ENCODE measurements around the gene ZP4. TPM values are rescaled to one million over a fixed set of nuclear protein-coding genes. Genes with fewer than 3 reads are reported as not detected.

The ZP4 gene
- total and polyA plus RNA-seq, 9 of the 15 experiments (the other 6 are each of a cell fraction or from before 2014, with no cell fraction given), result not detected

DNA sequence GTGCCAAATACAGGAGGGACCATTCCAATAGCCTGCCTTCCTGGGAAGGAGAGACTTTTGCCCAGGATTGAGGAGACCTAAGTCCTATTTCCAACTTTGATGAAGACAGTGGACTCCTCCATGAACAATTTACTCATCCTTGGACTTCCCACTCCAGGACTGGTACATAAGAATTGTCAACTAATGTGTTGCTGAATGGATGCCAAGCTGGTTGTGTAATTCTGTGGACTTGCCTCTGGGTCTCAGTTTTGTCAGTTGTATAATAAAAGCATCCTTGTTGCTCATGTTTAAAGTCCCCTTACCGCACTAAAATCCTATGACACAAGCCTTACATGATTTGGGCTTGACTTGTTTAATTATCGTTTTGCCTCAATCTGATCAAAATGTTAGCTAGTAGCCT lies 13.2 kb upstream of the ZP4 start:
- BruUV-seq (replicated peaks), result no TSS peak
- H3K27me3 ChIP-seq (ENCODE audit: control insufficient read depth in 2 of 2, insufficient read depth in 2 of 2, low read length in 2 of 2), result no peaks in the 10 kb centered on the region
- H3K79me2 ChIP-seq (ENCODE audit: control insufficient read depth, insufficient read depth, low read length), result no peaks in the 10 kb centered on the region
- peaks cover 4% of the 10 kb centered on the region; the same call in 1 of the 2 replicates for H3K9me3 ChIP-seq (replicated peaks; ENCODE audit: control insufficient read depth, insufficient read depth, low read depth, low read length)
- no peaks in the 10 kb centered on the region for H3K9me1 ChIP-seq (ENCODE audit: control insufficient read depth, insufficient read depth, low read length)
- no peak overlapping the region for H2AFZ ChIP-seq (ENCODE audit: low read depth, low read length)
- no peak overlapping the region for H3K27ac ChIP-seq (ENCODE audit: extremely low read depth, low read depth, low read length)
- H3K36me3 ChIP-seq (ENCODE audit: control insufficient read depth, insufficient read depth, low read length), result no peaks in the 10 kb centered on the region
- FAIRE-seq (no peak), ATAC-seq (no peak), DNase-seq (ENCODE audit: extremely low read depth in 1 of 4, low spot score in 3 of 4) (no peak)
- H3K9ac ChIP-seq (ENCODE audit: insufficient read depth in 1 of 2, low read depth in 2 of 2, low read length in 2 of 2), result no peak overlapping the region
- in situ Hi-C loops (cut with MboI) (no loop called here), intact Hi-C loops (cut with micrococcal nuclease) (no loop called here)
- H3K4me2 ChIP-seq (ENCODE audit: insufficient read depth, low read length), result no peak overlapping the region
- H4K20me1 ChIP-seq (replicated peaks; ENCODE audit: control insufficient read depth, insufficient read depth, low read length), result no peaks in the 10 kb centered on the region
- ChIA-PET CTCF (ENCODE audit: low intra/inter-chr PET ratio) (no interaction called here), POLR2A (no interaction called here)
- TF ChIP-seq KLF16 (IDR thresholded peaks at IDR 0.05), result no peak
- TF ChIP-seq HDGF (IDR thresholded peaks at IDR 0.05), result no peak
- WGBS (ENCODE audit: insufficient coverage, low coverage, missing lambda C conversion rate), result 2% methylated on average over 2 of the region's 2 CpGs
- H3K4me3 ChIP-seq, result no peak overlapping the region
- no peaks in the 10 kb centered on the region for H3K4me1 ChIP-seq (replicated peaks in 1 of 2; ENCODE audit: control insufficient read depth in 2 of 2, insufficient read depth in 2 of 2, low read length in 2 of 2)

GRCh38 chr1:237902960-237903743 lies 12.4 kb upstream of the ZP4 start:
- no peaks in the 10 kb centered on the region for H3K36me3 ChIP-seq (ENCODE audit: control insufficient read depth, insufficient read depth, low read length)
- no peak for ATAC-seq
- CTCF ChIA-PET (ENCODE audit: low intra/inter-chr PET ratio), result no interaction called here
- TF ChIP-seq ZBTB11 (CRISPR knock-in tag; IDR thresholded peaks at IDR 0.05) (no peak), HMBOX1 (IDR thresholded peaks at IDR 0.05) (no peak), L3MBTL2 (IDR thresholded peaks at IDR 0.05) (no peak), ARID3A (IDR thresholded peaks at IDR 0.05; ENCODE audit: borderline replicate concordance, low read depth, low read length) (no peak), DDX20 (tag; IDR thresholded peaks at IDR 0.05; ENCODE audit: low read depth) (no peak), MXI1 (IDR thresholded peaks at IDR 0.05; ENCODE audit: low read depth, low read length) (no peak), FUS (optimal IDR thresholded peaks at IDR 0.05; ENCODE audit: low read depth, low read length) (no peak)

More at GRCh38 chr1:237902960-237903743, 12.4 kb upstream of the ZP4 start:
- no peak overlapping the region for H3K4me2 ChIP-seq (ENCODE audit: insufficient read depth, low read length)
- intact Hi-C loops (cut with micrococcal nuclease), result no loop called here
- no peak overlapping the region for H3K4me3 ChIP-seq
- POLR2A ChIA-PET, result no interaction called here
- H3K27me3 ChIP-seq (ENCODE audit: control insufficient read depth in 2 of 2, insufficient read depth in 2 of 2, low read length in 2 of 2), result no peaks in the 10 kb centered on the region
- no peak overlapping the region for H3K27ac ChIP-seq (ENCODE audit: extremely low read depth, low read depth, low read length)
- no TSS peak for BruUV-seq (replicated peaks)
- in situ Hi-C loops (cut with MboI), result no loop called here
- no peaks in the 10 kb centered on the region for H3K4me1 ChIP-seq (replicated peaks in 1 of 2; ENCODE audit: control insufficient read depth in 2 of 2, insufficient read depth in 2 of 2, low read length in 2 of 2)
- peaks cover 4% of the 10 kb centered on the region; the same call in 1 of the 2 replicates for H3K9me3 ChIP-seq (replicated peaks; ENCODE audit: control insufficient read depth, insufficient read depth, low read depth, low read length)
- FAIRE-seq (no peak), DNase-seq (ENCODE audit: extremely low read depth in 1 of 4, low spot score in 3 of 4) (no peak)
- no peaks in the 10 kb centered on the region for H4K20me1 ChIP-seq (replicated peaks; ENCODE audit: control insufficient read depth, insufficient read depth, low read length)
- 0% methylated on average over 4 of the region's 4 CpGs for WGBS (ENCODE audit: insufficient coverage, low coverage, missing lambda C conversion rate)
- no peaks in the 10 kb centered on the region for H3K79me2 ChIP-seq (ENCODE audit: control insufficient read depth, insufficient read depth, low read length)
- no peak overlapping the region for H2AFZ ChIP-seq (ENCODE audit: low read depth, low read length)
- H3K9me1 ChIP-seq (ENCODE audit: control insufficient read depth, insufficient read depth, low read length), result no peaks in the 10 kb centered on the region
- H3K9ac ChIP-seq (ENCODE audit: insufficient read depth in 1 of 2, low read depth in 2 of 2, low read length in 2 of 2), result no peak overlapping the region

Data from K562 (cell line).